ENCODE results near the gene RPAP3. TPM values are rescaled to one million over a fixed set of nuclear protein-coding genes. Genes with fewer than 3 reads are reported as not detected.

The RPAP3 gene
- total RNA-seq, 1 donor from 2014 or later: 24.2 TPM

GRCh38 chr12:47742253-47742825 lies 36.5 kb upstream of the RPAP3 start:
- Histone ChIP-seq H3K27me3 (ENCODE audit: low read depth) (no peaks in the 10 kb centered on the region), H3K36me3 (peaks cover 13% of the 10 kb centered on the region), H3K27ac (replicated peaks) (no peak overlapping the region), H3K4me1 (peaks cover 69% of the 10 kb centered on the region), H3K9me3 (replicated peaks) (no peaks in the 10 kb centered on the region), H3K4me3 (no peak overlapping the region)
- intact Hi-C loops (cut with micrococcal nuclease): no loop called here
- DNase-seq: peak; percentile 51
- TF ChIP-seq CTCF (IDR thresholded peaks at IDR 0.05; ENCODE audit: borderline replicate concordance): peak; percentile 89

- no peak for TF ChIP-seq CTCF (IDR thresholded peaks at IDR 0.05; ENCODE audit: borderline replicate concordance)
Measured at GRCh38 chr12:47741340-47741703, 35.5 kb upstream of the RPAP3 start.

GRCh38 chr12:47740606-47741339 lies 34.9 kb upstream of the RPAP3 start:
- Histone ChIP-seq H3K4me3 (peak overlapping the region; percentile 13), H3K9me3 (replicated peaks) (no peaks in the 10 kb centered on the region), H3K36me3 (peaks cover 2% of the 10 kb centered on the region), H3K27ac (replicated peaks) (peak overlapping the region; percentile 92), H3K27me3 (ENCODE audit: low read depth) (no peaks in the 10 kb centered on the region), H3K4me1 (peaks cover 81% of the 10 kb centered on the region)
- TF ChIP-seq CTCF (IDR thresholded peaks at IDR 0.05; ENCODE audit: borderline replicate concordance): no peak
- intact Hi-C loops (cut with micrococcal nuclease): no loop called here
- DNase-seq: no peak

More at GRCh38 chr12:47741340-47741703, 35.5 kb upstream of the RPAP3 start:
- intact Hi-C loops (cut with micrococcal nuclease): no loop called here
- peak overlapping the region; percentile 92 for H3K27ac ChIP-seq (replicated peaks)
- H3K27me3 ChIP-seq (ENCODE audit: low read depth): no peaks in the 10 kb centered on the region
- H3K9me3 ChIP-seq (replicated peaks): no peaks in the 10 kb centered on the region
- DNase-seq: peak; percentile 88
- H3K36me3 ChIP-seq: peaks cover 7% of the 10 kb centered on the region
- peaks cover 80% of the 10 kb centered on the region for H3K4me1 ChIP-seq
- no peak overlapping the region for H3K4me3 ChIP-seq

GRCh38 chr12:47739979-47740378 lies 34.1 kb upstream of the RPAP3 start:
- peak overlapping the region; percentile 13 for H3K4me3 ChIP-seq
- no peaks in the 10 kb centered on the region for H3K27me3 ChIP-seq (ENCODE audit: low read depth)
- DNase-seq: peak; percentile 62
- TF ChIP-seq CTCF (IDR thresholded peaks at IDR 0.05; ENCODE audit: borderline replicate concordance): no peak
- no peaks in the 10 kb centered on the region for H3K9me3 ChIP-seq (replicated peaks)
- peaks cover 81% of the 10 kb centered on the region for H3K4me1 ChIP-seq
- H3K27ac ChIP-seq (replicated peaks): peak overlapping the region; percentile 92
- intact Hi-C loops (cut with micrococcal nuclease): no loop called here
- H3K36me3 ChIP-seq: no peaks in the 10 kb centered on the region

GRCh38 chr12:47739297-47739696 lies 33.5 kb upstream of the RPAP3 start:
- Histone ChIP-seq H3K27ac (replicated peaks) (peak overlapping the region; percentile 92), H3K27me3 (ENCODE audit: low read depth) (no peaks in the 10 kb centered on the region), H3K4me1 (peaks cover 86% of the 10 kb centered on the region), H3K9me3 (replicated peaks) (no peaks in the 10 kb centered on the region), H3K4me3 (no peak overlapping the region), H3K36me3 (no peaks in the 10 kb centered on the region)
- DNase-seq: no peak
- intact Hi-C loops (cut with micrococcal nuclease): no loop called here
- no peak for TF ChIP-seq CTCF (IDR thresholded peaks at IDR 0.05; ENCODE audit: borderline replicate concordance)
